WTC11 (cell line): ENCODE results near the gene DUSP22. TPM values are rescaled to one million over a fixed set of nuclear protein-coding genes. Genes with fewer than 3 reads are reported as not detected.

ENCODE experiments used
- ATAC-seq: fragments of 200-7000 bp; cut with Tn5 transposase; 2 replicates; pipeline ENCODE4 v1.10.0; 2021; ENCODE audit warnings: mild to moderate bottlenecking, moderate library complexity
- CTCF ChIA-PET: fragments of 300-600 bp; sonication (Branson Sonifier 250); formaldehyde crosslinking; loops from one replicate; lab custom pipeline; 2021; ENCODE audit warnings: antibody characterized with exemption; lab: Charles Lee
- POLR2A ChIA-PET: fragments of 350-600 bp; sonication (Branson Sonifier 250); formaldehyde crosslinking; loops from one replicate; lab custom pipeline; 2021; ENCODE audit warnings: antibody characterized with exemption; lab: Charles Lee
- DNase-seq: peaks from one replicate; pipeline ENCODE4 v3.0.0; 2021; ENCODE audit warnings: low spot score
- H3K27ac Mint-ChIP-seq: 2 replicates; pipeline ENCODE4 v1.8.0; 2021; ENCODE audit warnings: mixed read lengths
- H3K27me3 Mint-ChIP-seq: 2 replicates; pipeline ENCODE4 v1.8.0; 2021; ENCODE audit warnings: low read depth, mild to moderate bottlenecking, moderate library complexity, mixed read lengths
- H3K36me3 Mint-ChIP-seq: 2 replicates; pipeline ENCODE4 v1.8.0; 2021; ENCODE audit warnings: mixed read lengths
- H3K4me1 Mint-ChIP-seq: 2 replicates; pipeline ENCODE4 v1.8.0; 2022; ENCODE audit warnings: mixed read lengths
- H3K4me3 Mint-ChIP-seq: 2 replicates; pipeline ENCODE4 v1.8.0; 2021; ENCODE audit warnings: mild to moderate bottlenecking, moderate library complexity, mixed read lengths
- H3K9me3 Mint-ChIP-seq: 2 replicates; pipeline ENCODE4 v1.8.0; 2021; ENCODE audit warnings: mixed read lengths
- ATF3 ChIP-seq: sonication (generic); formaldehyde crosslinking; conservative IDR thresholded peaks from 2 replicates; pipeline ENCODE4 v1.8.1; 2022; ENCODE audit warnings: mild to moderate bottlenecking, missing genetic modification reagents
- ATF6 ChIP-seq: sonication (generic); formaldehyde crosslinking; IDR thresholded peaks from 2 replicates; pipeline ENCODE4 v1.8.1; 2023; ENCODE audit warnings: mild to moderate bottlenecking, missing genetic modification reagents
- CTCF ChIP-seq: fragments of 200-600 bp; IDR thresholded peaks from 2 replicates; pipeline ENCODE4 v1.8.0; 2022; ENCODE audit warnings: antibody characterized with exemption
- ERG ChIP-seq: fragments of 250-450 bp; sonication (Bioruptor Pico); IDR thresholded peaks from 2 replicates; pipeline ENCODE4 v1.8.0; 2021; ENCODE audit warnings: mild to moderate bottlenecking
- FOXJ3 ChIP-seq: sonication (generic); formaldehyde crosslinking; IDR thresholded peaks from 2 replicates; pipeline ENCODE4 v1.9.0; 2021; ENCODE audit warnings: missing genetic modification reagents, mild to moderate bottlenecking, borderline replicate concordance
- FOXP1 ChIP-seq: sonication (generic); formaldehyde crosslinking; IDR thresholded peaks from 2 replicates; pipeline ENCODE4 v1.8.0; 2022; ENCODE audit warnings: missing genetic modification reagents, mild to moderate bottlenecking, moderate library complexity, borderline replicate concordance
- PREB ChIP-seq: sonication (generic); formaldehyde crosslinking; IDR thresholded peaks from 2 replicates; pipeline ENCODE4 v1.8.1; 2022; ENCODE audit warnings: mild to moderate bottlenecking, missing genetic modification reagents, moderate library complexity, borderline replicate concordance
- PRRX2 ChIP-seq: fragments of 250-450 bp; sonication (Bioruptor Pico); IDR thresholded peaks from 2 replicates; pipeline ENCODE4 v1.8.0; 2021; ENCODE audit warnings: mild to moderate bottlenecking
- SMAD4 ChIP-seq: sonication (generic); formaldehyde crosslinking; IDR thresholded peaks from 2 replicates; pipeline ENCODE4 v1.8.0; 2022; ENCODE audit warnings: mild to moderate bottlenecking, missing genetic modification reagents
- SOX15 ChIP-seq: fragments of 250-450 bp; sonication (Bioruptor Pico); IDR thresholded peaks from 2 replicates; pipeline ENCODE4 v1.9.0; 2021; ENCODE audit warnings: mild to moderate bottlenecking
- STAT6 ChIP-seq: sonication (generic); formaldehyde crosslinking; conservative IDR thresholded peaks from 2 replicates; pipeline ENCODE4 v1.8.1; 2023; ENCODE audit warnings: mild to moderate bottlenecking, low read depth, missing genetic modification reagents, moderate library complexity
- ZBTB43 ChIP-seq: sonication (generic); formaldehyde crosslinking; IDR thresholded peaks from 2 replicates; pipeline ENCODE4 v1.8.1; 2023; ENCODE audit warnings: mild to moderate bottlenecking, missing genetic modification reagents
- ZMAT4 ChIP-seq: fragments of 250-450 bp; sonication (Bioruptor Pico); IDR thresholded peaks from 2 replicates; pipeline ENCODE4 v1.9.0; 2021; ENCODE audit warnings: mild to moderate bottlenecking
- ZNF232 ChIP-seq: sonication (generic); formaldehyde crosslinking; IDR thresholded peaks from 2 replicates; pipeline ENCODE4 v1.8.0; 2022; ENCODE audit warnings: mild to moderate bottlenecking, missing genetic modification reagents
- ZNF263 ChIP-seq: sonication (generic); formaldehyde crosslinking; IDR thresholded peaks from 2 replicates; pipeline ENCODE4 v1.8.1; 2022; ENCODE audit warnings: low read depth, mild to moderate bottlenecking, moderate library complexity, missing genetic modification reagents
- total RNA-seq: library from RNA; stranded (reverse); gene quantifications from 3 replicates; pipeline ENCODE4 v1.2.3, GENCODE V29; 2021

The DUSP22 gene
- total RNA-seq, 1 experiment from 2014 or later: 38.5 TPM

GRCh38 chr6:321536-322258 is 29.4 kb downstream of the DUSP22 start:
- H3K36me3 Mint-ChIP-seq: peaks cover 27% of the 10 kb centered on the region
- peaks cover 10% of the 10 kb centered on the region for H3K4me1 Mint-ChIP-seq
- H3K27ac Mint-ChIP-seq: no peak overlapping the region
- no peak overlapping the region for H3K4me3 Mint-ChIP-seq
- H3K27me3 Mint-ChIP-seq: no peaks in the 10 kb centered on the region
- TF ChIP-seq CTCF (no peak), STAT6 (CRISPR knock-in tag) (no peak), ATF3 (CRISPR knock-in tag) (no peak), ERG (CRISPR knock-in tag) (no peak), SMAD4 (CRISPR knock-in tag) (no peak), FOXP1 (CRISPR knock-in tag) (no peak), SOX15 (no peak), FOXJ3 (CRISPR knock-in tag) (no peak), ZBTB43 (CRISPR knock-in tag) (no peak), ATF6 (CRISPR knock-in tag) (no peak), ZNF263 (CRISPR knock-in tag) (no peak), PREB (no peak), ZNF232 (CRISPR knock-in tag) (no peak), ZMAT4 (CRISPR knock-in tag) (no peak), PRRX2 (CRISPR knock-in tag) (no peak)
- no peak for ATAC-seq
- peaks cover 20% of the 10 kb centered on the region for H3K9me3 Mint-ChIP-seq
- DNase-seq: no peak
- ChIA-PET POLR2A (no interaction called here), CTCF (interaction anchor here (0.5 to 1.9 kb wide), 12 partner anchors 9 to 573 kb away, joined by 3 to 8 read pairs (median 4); no protein-coding TSS in a partner anchor)
